ENCODE results near the gene VPS50.

VPS50 gene

DNA sequence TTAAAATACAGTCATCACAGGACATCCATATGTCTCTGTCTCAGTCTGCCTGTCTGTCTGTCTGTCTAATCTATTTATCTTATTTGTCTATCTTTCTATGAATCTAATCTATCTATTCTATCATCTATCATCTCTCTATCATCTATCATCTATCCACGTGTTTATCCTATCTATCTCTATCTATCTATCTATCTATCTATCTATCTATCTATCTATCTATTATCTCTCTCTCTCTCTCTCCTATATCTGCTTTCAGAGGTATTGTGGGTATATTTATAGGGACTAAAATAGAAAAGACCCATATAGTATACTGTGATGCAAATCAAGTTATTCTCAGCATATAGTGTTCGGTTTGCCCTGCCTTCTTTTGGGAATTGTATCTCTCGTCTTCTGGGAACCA is 167.5 kb downstream of the VPS50 start:
- TF ChIP-seq CTCF (conservative IDR thresholded peaks at IDR 0.05; ENCODE audit: low read length) = no peak
- DNase-seq (ENCODE audit: low read depth) = no peak
- no peak overlapping the region for H3K4me3 ChIP-seq (ENCODE audit: low read length)

GRCh38 chr7:93402944-93403343 is 170.8 kb downstream of the VPS50 start:
- TF ChIP-seq CTCF (conservative IDR thresholded peaks at IDR 0.05; ENCODE audit: low read length) = no peak
- DNase-seq (ENCODE audit: low read depth) = peak; percentile 1
- no peak overlapping the region for H3K4me3 ChIP-seq (ENCODE audit: low read length)

DNA sequence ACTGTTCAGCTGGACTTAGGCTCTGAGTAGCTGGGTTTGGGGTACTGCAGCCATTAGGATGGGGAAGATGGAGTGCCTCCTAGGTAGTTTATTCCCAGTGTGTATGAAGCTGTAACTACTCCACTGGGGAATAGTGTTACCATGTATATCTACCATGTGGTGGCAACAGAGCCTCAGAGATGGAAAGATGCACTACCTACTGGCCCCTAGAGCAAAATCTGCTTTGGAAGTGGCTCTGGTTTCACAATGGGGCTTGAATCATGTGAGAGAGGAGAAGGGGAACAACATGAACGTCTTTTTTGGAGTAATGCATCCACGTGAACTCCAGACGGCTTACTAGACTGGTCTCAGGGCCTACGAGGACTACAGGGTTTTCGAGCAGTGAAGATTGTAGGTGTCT is 175.1 kb downstream of the VPS50 start:
- DNase-seq (ENCODE audit: low read depth) = no peak
- TF ChIP-seq CTCF (conservative IDR thresholded peaks at IDR 0.05; ENCODE audit: low read length) = no peak
- H3K4me3 ChIP-seq (ENCODE audit: low read length) = no peak overlapping the region

DNA sequence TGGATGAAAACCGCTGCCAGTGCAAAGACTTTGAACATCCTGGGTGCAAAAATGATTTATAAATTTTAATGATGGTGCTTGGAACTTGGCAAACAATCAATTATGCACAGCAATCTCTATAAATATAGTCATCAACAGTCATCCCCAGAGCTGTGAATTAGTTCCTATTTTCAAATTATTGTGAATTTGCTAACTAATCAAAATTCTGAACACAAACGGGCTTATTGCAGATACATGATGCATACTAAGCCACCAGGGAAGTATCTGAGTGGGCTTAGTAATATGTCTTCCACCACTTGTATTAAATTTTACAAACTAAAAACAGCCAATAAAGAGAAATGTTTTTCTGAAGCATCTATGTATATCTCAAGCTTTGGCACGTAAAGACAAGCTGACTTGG is 177.2 kb downstream of the VPS50 start:
- TF ChIP-seq CTCF (conservative IDR thresholded peaks at IDR 0.05; ENCODE audit: low read length) = no peak

More for the DNA sequence above, 177.2 kb downstream of the VPS50 start:
- DNase-seq (ENCODE audit: low read depth) = no peak
- no peak overlapping the region for H3K4me3 ChIP-seq (ENCODE audit: low read length)
